B cell (primary cell): ENCODE measurements around the gene SETD1A. TPM values are rescaled to one million over a fixed set of nuclear protein-coding genes. Genes with fewer than 3 reads are reported as not detected.

Source experiments
- ATAC-seq: fragments of 200-7000 bp; cut with Tn5 transposase; one replicate; pipeline ENCODE4 v1.10.0; 2021; ENCODE audit warnings: low read depth, mild to moderate bottlenecking, moderate number of reproducible peaks, moderate library complexity
- CTCF ChIA-PET: fragments of 350-600 bp; sonication (Branson Sonifier 250); formaldehyde crosslinking; loops from one replicate; lab custom pipeline; 2021; ENCODE audit warnings: antibody characterized with exemption, inconsistent platforms; lab: Charles Lee
- POLR2A ChIA-PET: fragments of 350-600 bp; sonication (Branson Sonifier 250); formaldehyde crosslinking; loops from one replicate; lab custom pipeline; 2021; ENCODE audit warnings: antibody characterized with exemption; lab: Charles Lee
- DNase-seq: peaks from one replicate; pipeline ENCODE4 v3.0.0; 2013
- H2AFZ ChIP-seq: 2 replicates; pipeline ENCODE4 v1.6.1; 2012; ENCODE audit warnings: mild to moderate bottlenecking, low read depth, low read length; ENCODE audit not compliant: insufficient read depth, poor library complexity, severe bottlenecking
- H3K27ac ChIP-seq, 2 donors: 1 replicate in 1 of 2; 2 replicates in 1 of 2; pipeline ENCODE4 v1.5.1; 2012 to 2013; ENCODE audit warnings: low read length in 2 of 2, mild to moderate bottlenecking in 2 of 2, moderate library complexity in 1 of 2
- H3K27me3 ChIP-seq, 4 experiments: fragments of 200-600 bp in 1 of 4; sonication (generic) in 1 of 4; replicated peaks in 1 of 4; 1 replicate in 2 of 4; 2 replicates in 2 of 4; pipeline versions ENCODE4 v1.6.1 to v1.7.0; 2013 to 2016; ENCODE audit warnings: low read length in 3 of 4, mild to moderate bottlenecking in 2 of 4, mixed read lengths in 1 of 4, moderate library complexity in 1 of 4; ENCODE audit not compliant: insufficient read depth in 4 of 4, control insufficient read depth in 3 of 4; ENCODE audit errors: control extremely low read depth in 1 of 4
- H3K36me3 ChIP-seq, 2 experiments: replicated peaks in 1 of 2; 1 replicate in 1 of 2; 2 replicates in 1 of 2; pipeline versions ENCODE4 v1.6.1 to v1.7.1; 2013; ENCODE audit warnings: low read length in 1 of 2; ENCODE audit not compliant: insufficient read depth in 2 of 2, control insufficient read depth in 1 of 2; ENCODE audit errors: control extremely low read depth in 1 of 2, extremely low read depth in 1 of 2
- H3K4me1 ChIP-seq, 2 donors: fragments of 200-600 bp in 1 of 2; sonication (generic) in 1 of 2; 1 replicate in 1 of 2; 2 replicates in 1 of 2; pipeline versions ENCODE4 v1.5.1 to v1.6.1; 2013 to 2017; ENCODE audit warnings: low read length in 2 of 2; ENCODE audit not compliant: control insufficient read depth in 2 of 2, insufficient read depth in 2 of 2
- H3K4me2 ChIP-seq: replicated peaks from 2 replicates; pipeline ENCODE3; 2012; ENCODE audit warnings: mild to moderate bottlenecking, low read depth, low read length; ENCODE audit not compliant: poor library complexity, severe bottlenecking
- H3K4me3 ChIP-seq, 5 experiments: fragments of 200-600 bp in 1 of 5; sonication (generic) in 1 of 5; 1 replicate in 3 of 5; 2 replicates in 2 of 5; pipeline versions ENCODE4 v1.5.1 to v1.7.0; 2011 to 2016; ENCODE audit warnings: low read length in 4 of 5, mild to moderate bottlenecking in 4 of 5, low read depth in 2 of 5, control low read depth in 1 of 5, moderate library complexity in 1 of 5; ENCODE audit not compliant: insufficient read depth in 1 of 5; ENCODE audit errors: control extremely low read depth in 1 of 5, extremely low read depth in 1 of 5
- H3K79me2 ChIP-seq: fragments of 200-600 bp; sonication (generic); one replicate; pipeline ENCODE4 v1.6.0; 2016; ENCODE audit warnings: low read length; ENCODE audit not compliant: control insufficient read depth, insufficient read depth
- H3K9ac ChIP-seq: fragments of 200-600 bp; sonication (generic); 2 replicates; pipeline ENCODE4 v1.6.1; 2017; ENCODE audit warnings: mild to moderate bottlenecking, low read length, moderate library complexity
- H3K9me3 ChIP-seq, 3 donors: one replicate each; pipeline versions ENCODE4 v1.6.1 to v1.7.1; 2013; ENCODE audit warnings: low read length in 2 of 3; ENCODE audit not compliant: control insufficient read depth in 2 of 3, insufficient read depth in 1 of 3; ENCODE audit errors: control extremely low read depth in 1 of 3
- H4K20me1 ChIP-seq: 2 replicates; pipeline ENCODE4 v1.6.0; 2012; ENCODE audit warnings: mild to moderate bottlenecking, low read length; ENCODE audit not compliant: insufficient read depth, control insufficient read depth, poor library complexity, severe bottlenecking
- H3K27ac Mint-ChIP-seq: one replicate; pipeline ENCODE4 v1.8.0; 2021; ENCODE audit warnings: mixed read lengths
- H3K27me3 Mint-ChIP-seq: one replicate; pipeline ENCODE4 v1.8.0; 2021; ENCODE audit warnings: mixed read lengths
- H3K4me1 Mint-ChIP-seq: one replicate; pipeline ENCODE4 v1.8.0; 2021; ENCODE audit warnings: mixed read lengths
- H3K4me3 Mint-ChIP-seq: one replicate; pipeline ENCODE4 v1.8.0; 2021; ENCODE audit warnings: mixed read lengths
- H3K9me3 Mint-ChIP-seq: one replicate; pipeline ENCODE4 v1.8.0; 2022; ENCODE audit warnings: mixed read lengths; ENCODE audit not compliant: insufficient read depth
- EZH2 ChIP-seq: IDR thresholded peaks from 2 replicates; pipeline ENCODE4 v1.6.1; 2012; ENCODE audit warnings: borderline replicate concordance, low read depth, mild to moderate bottlenecking, moderate library complexity, low read length; ENCODE audit not compliant: insufficient read depth, poor library complexity, severe bottlenecking
- WGBS: methylation state at CpG from one replicate; pipeline ENCODE4 v1.1.5; 2013; ENCODE audit warnings: missing lambda C conversion rate; ENCODE audit not compliant: insufficient coverage; 5-methylcytosine and 5-hydroxymethylcytosine counted together
- intact Hi-C: fragments of 100-400 bp; cut with micrococcal nuclease; formaldehyde crosslinking; loops from one replicate; pipeline ENCODE4 v1.10.0; 2022
- polyA plus RNA-seq: library from polyadenylated mRNA; depleted of rRNA; stranded (reverse); fragments of >200 nt; gene quantifications from 2 replicates; pipeline ENCODE4 v1.2.3, GENCODE V29; 2012
- total RNA-seq, 2 donors: library from RNA; stranded (reverse); fragments of 120-200 nt in 1 of 2; gene quantifications; 1 replicate in 1 of 2; 2 replicates in 1 of 2; pipeline versions ENCODE4 v1.2.3 to v1.2.4, GENCODE V29; 2013 to 2022
- TF ChIP-seq, protein P1 (sequence below): fragments of 200-600 bp; IDR thresholded peaks from one replicate; pipeline ENCODE4 v1.8.0; 2022; ENCODE audit warnings: antibody characterized with exemption, mild to moderate bottlenecking

SETD1A gene
- total and polyA plus RNA-seq, 2 donors (not counting 1 experiment from before 2014, with no cell fraction given): 11.5 to 39.5 TPM

- H3K9me3 Mint-ChIP-seq: no peaks in the 10 kb centered on the region
- intact Hi-C loops: no loop called here
- H3K9me3 ChIP-seq: no peaks in the 10 kb centered on the region
- peak overlapping the region; percentile 56 for H3K27ac Mint-ChIP-seq
- TF ChIP-seq EZH2: no peak
- TF ChIP-seq, protein P1, sequence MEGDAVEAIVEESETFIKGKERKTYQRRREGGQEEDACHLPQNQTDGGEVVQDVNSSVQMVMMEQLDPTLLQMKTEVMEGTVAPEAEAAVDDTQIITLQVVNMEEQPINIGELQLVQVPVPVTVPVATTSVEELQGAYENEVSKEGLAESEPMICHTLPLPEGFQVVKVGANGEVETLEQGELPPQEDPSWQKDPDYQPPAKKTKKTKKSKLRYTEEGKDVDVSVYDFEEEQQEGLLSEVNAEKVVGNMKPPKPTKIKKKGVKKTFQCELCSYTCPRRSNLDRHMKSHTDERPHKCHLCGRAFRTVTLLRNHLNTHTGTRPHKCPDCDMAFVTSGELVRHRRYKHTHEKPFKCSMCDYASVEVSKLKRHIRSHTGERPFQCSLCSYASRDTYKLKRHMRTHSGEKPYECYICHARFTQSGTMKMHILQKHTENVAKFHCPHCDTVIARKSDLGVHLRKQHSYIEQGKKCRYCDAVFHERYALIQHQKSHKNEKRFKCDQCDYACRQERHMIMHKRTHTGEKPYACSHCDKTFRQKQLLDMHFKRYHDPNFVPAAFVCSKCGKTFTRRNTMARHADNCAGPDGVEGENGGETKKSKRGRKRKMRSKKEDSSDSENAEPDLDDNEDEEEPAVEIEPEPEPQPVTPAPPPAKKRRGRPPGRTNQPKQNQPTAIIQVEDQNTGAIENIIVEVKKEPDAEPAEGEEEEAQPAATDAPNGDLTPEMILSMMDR: no peak
- peaks cover 0 to 21% of the 10 kb centered on the region in 2 donors for H3K4me1 ChIP-seq
- H3K4me3 ChIP-seq: peak overlapping the region in 4 of 5 experiments; percentile 80 to 100 (median 98)
- H3K79me2 ChIP-seq: no peaks in the 10 kb centered on the region
- H3K27me3 Mint-ChIP-seq: no peaks in the 10 kb centered on the region
- H4K20me1 ChIP-seq: no peaks in the 10 kb centered on the region
- H3K4me3 Mint-ChIP-seq: peak overlapping the region; percentile 69
- H2AFZ ChIP-seq: peak overlapping the region; percentile 95
- peak overlapping the region; percentile 90 for H3K9ac ChIP-seq
- H3K27me3 ChIP-seq: no peaks in the 10 kb centered on the region
- peaks cover 19% of the 10 kb centered on the region for H3K4me1 Mint-ChIP-seq
- 3% methylated on average over 46 of the region's 53 CpGs for WGBS
- DNase-seq (peak; percentile 50), ATAC-seq (no peak)
- ChIA-PET CTCF (interaction anchor here (2.3 to 5.0 kb wide), 2 partner anchors 18 to 26 kb away, joined by 4 to 23 read pairs; no protein-coding TSS in a partner anchor), POLR2A (interaction anchor here (0.6 to 1.1 kb wide), 5 partner anchors 50 to 789 kb away, joined by 3 to 18 read pairs (median 4); partner anchors contain the start of gene KAT8)
- peak overlapping the region; percentile 92 for H3K4me2 ChIP-seq
- no peaks in the 10 kb centered on the region for H3K36me3 ChIP-seq
- H3K27ac ChIP-seq: no peak overlapping the region
Observed at GRCh38 chr16:30924076-30924912, 33.3 kb upstream of the SETD1A start.
